Parathyroid adenoma (tissue), 2 donors: Measurements from ENCODE around the gene THG1L.

ENCODE experiments used
- H2AFZ ChIP-seq: fragments of 300-600 bp; sonication (generic); one replicate; pipeline ENCODE4 v1.7.0; 2017; ENCODE audit warnings: antibody characterized with exemption, mild to moderate bottlenecking
- H3K27ac ChIP-seq: fragments of 300-600 bp; sonication (generic); one replicate; pipeline ENCODE4 v1.7.0; 2017
- H3K27me3 ChIP-seq: fragments of 300-600 bp; sonication (generic); one replicate; pipeline ENCODE4 v1.7.0; 2017; ENCODE audit warnings: low read length; ENCODE audit not compliant: control insufficient read depth, insufficient read depth
- H3K36me3 ChIP-seq: fragments of 300-600 bp; sonication (generic); one replicate; pipeline ENCODE4 v1.7.0; 2017; ENCODE audit warnings: low read length; ENCODE audit not compliant: control insufficient read depth, insufficient read depth
- H3K4me1 ChIP-seq: fragments of 300-600 bp; sonication (generic); one replicate; pipeline ENCODE4 v1.7.0; 2017; ENCODE audit warnings: control low read depth
- H3K4me2 ChIP-seq: fragments of 300-600 bp; sonication (generic); one replicate; pipeline ENCODE4 v1.7.0; 2017; ENCODE audit warnings: low read length
- H3K4me3 ChIP-seq: fragments of 300-600 bp; sonication (generic); one replicate; pipeline ENCODE4 v1.7.0; 2017; ENCODE audit warnings: low read depth, low read length
- H3K79me2 ChIP-seq: fragments of 300-600 bp; sonication (generic); one replicate; pipeline ENCODE4 v1.7.0; 2017; ENCODE audit warnings: control low read depth
- H3K9ac ChIP-seq: fragments of 300-600 bp; sonication (generic); one replicate; pipeline ENCODE4 v1.7.0; 2017; ENCODE audit warnings: mild to moderate bottlenecking
- H3K9me3 ChIP-seq: fragments of 300-600 bp; sonication (generic); one replicate; pipeline ENCODE4 v1.7.0; 2017; ENCODE audit warnings: low read length; ENCODE audit not compliant: control insufficient read depth
- TF ChIP-seq, protein P1 (sequence below): fragments of 300-600 bp; sonication (generic); IDR thresholded peaks from one replicate; pipeline ENCODE4 v1.7.0; 2017; ENCODE audit warnings: antibody characterized with exemption, mild to moderate bottlenecking
- donor health status: primary hyperparathyroidism.

The THG1L gene

DNA sequence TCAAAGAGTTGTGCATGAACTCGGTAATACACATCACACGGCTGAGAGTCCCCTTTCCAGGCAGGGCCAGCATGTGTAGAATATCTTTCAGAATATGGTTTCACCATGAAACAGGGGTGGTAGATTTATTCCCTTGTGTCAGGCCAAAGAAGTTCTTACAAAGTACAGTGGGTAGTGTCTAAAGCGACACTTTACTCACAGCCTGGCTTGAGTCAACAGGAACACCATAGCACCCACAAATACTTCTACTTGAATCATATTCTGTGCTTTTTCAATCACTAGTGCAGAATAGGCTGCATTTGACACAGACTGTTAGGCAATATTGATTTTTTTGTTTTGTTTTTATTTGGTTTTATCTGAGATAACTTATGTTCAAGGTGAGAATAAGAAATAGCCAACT is 24.9 kb downstream of the THG1L start:
- no peak overlapping the region for H2AFZ ChIP-seq
- no peak overlapping the region for H3K27ac ChIP-seq
- no peaks in the 10 kb centered on the region for H3K36me3 ChIP-seq
- H3K9me3 ChIP-seq, result no peaks in the 10 kb centered on the region
- H3K4me2 ChIP-seq, result no peak overlapping the region
- no peak overlapping the region for H3K4me3 ChIP-seq
- TF ChIP-seq, protein P1, sequence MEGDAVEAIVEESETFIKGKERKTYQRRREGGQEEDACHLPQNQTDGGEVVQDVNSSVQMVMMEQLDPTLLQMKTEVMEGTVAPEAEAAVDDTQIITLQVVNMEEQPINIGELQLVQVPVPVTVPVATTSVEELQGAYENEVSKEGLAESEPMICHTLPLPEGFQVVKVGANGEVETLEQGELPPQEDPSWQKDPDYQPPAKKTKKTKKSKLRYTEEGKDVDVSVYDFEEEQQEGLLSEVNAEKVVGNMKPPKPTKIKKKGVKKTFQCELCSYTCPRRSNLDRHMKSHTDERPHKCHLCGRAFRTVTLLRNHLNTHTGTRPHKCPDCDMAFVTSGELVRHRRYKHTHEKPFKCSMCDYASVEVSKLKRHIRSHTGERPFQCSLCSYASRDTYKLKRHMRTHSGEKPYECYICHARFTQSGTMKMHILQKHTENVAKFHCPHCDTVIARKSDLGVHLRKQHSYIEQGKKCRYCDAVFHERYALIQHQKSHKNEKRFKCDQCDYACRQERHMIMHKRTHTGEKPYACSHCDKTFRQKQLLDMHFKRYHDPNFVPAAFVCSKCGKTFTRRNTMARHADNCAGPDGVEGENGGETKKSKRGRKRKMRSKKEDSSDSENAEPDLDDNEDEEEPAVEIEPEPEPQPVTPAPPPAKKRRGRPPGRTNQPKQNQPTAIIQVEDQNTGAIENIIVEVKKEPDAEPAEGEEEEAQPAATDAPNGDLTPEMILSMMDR, result no peak
- H3K4me1 ChIP-seq, result no peaks in the 10 kb centered on the region
- no peaks in the 10 kb centered on the region for H3K27me3 ChIP-seq
- H3K79me2 ChIP-seq, result no peaks in the 10 kb centered on the region
- no peak overlapping the region for H3K9ac ChIP-seq

DNA sequence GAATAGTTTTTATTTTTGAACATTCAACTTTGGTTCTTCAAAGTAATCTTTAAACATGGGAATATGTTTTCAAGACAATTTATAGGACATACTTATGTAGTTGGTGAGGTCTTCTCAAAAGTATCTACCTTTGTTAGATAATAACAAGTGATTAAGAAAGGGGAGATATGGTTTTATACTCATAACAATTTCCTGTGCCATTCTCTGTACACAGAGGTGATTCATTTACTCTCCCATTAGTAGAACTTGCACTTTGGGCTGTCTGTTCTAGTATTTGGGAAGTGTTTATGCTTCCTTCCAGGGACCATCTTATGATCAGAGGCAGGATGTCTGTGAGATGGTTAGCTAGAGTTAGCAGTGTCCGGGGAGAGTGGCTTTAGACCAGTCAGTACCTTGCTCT is 27.5 kb downstream of the THG1L start:
- H3K36me3 ChIP-seq, result no peaks in the 10 kb centered on the region
- no peaks in the 10 kb centered on the region for H3K79me2 ChIP-seq
- H3K9me3 ChIP-seq, result no peaks in the 10 kb centered on the region
- TF ChIP-seq, protein P1, result no peak
- H3K4me1 ChIP-seq, result no peaks in the 10 kb centered on the region
- H3K27ac ChIP-seq, result no peak overlapping the region
- H2AFZ ChIP-seq, result no peak overlapping the region
- no peaks in the 10 kb centered on the region for H3K27me3 ChIP-seq
- H3K9ac ChIP-seq, result no peak overlapping the region
- H3K4me2 ChIP-seq, result no peak overlapping the region
- no peak overlapping the region for H3K4me3 ChIP-seq

DNA sequence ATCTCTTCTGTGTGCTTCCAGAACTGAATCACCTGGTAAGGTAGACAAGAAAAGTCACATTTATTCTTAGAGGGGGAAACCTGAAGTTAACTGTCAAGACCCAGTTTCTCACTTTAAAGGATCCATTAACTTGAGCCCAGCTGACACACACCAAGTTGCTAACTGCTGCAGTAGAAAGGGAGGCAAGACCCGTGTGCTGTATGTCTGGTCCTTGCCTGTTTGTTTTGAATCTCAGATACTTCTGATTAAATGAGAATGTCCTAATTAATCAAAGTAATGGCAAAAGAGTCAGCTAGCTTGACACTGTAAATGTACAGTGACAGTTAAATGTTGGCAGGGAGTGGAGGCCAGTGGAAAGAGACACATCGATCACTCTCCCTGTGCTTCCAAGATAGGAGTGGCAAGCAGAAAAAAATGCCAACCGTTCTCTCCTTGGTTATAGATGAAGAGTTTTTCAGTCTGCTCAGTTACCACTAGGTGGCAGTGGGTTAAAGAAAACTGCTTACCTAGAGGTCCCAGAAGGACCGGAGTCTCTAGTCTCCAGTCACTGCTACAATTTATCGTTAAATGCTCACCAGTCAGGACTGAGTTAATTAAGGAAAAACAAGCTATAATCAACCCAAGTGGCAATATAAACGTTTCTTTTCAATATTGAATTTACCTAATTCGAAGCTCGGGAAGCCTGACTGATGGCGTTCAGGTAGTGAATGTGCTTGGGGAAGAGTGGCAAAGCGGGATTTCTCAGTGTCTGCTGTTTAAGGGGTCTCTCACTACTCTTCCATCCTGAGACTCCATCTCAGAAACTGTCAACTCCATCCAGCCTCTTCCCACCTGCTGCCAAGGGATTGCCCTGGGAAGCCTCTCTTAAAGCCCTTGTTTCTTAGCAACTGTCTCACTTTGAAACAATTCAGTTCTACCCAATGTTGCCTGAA is 30.7 kb downstream of the THG1L start:
- no peaks in the 10 kb centered on the region for H3K36me3 ChIP-seq
- H3K27ac ChIP-seq, result no peak overlapping the region
- no peaks in the 10 kb centered on the region for H3K27me3 ChIP-seq
- H3K9me3 ChIP-seq, result no peaks in the 10 kb centered on the region
- H3K9ac ChIP-seq, result no peak overlapping the region
- no peaks in the 10 kb centered on the region for H3K4me1 ChIP-seq
- TF ChIP-seq, protein P1, result peak; percentile 74
- no peak overlapping the region for H2AFZ ChIP-seq
- no peak overlapping the region for H3K4me3 ChIP-seq
- H3K4me2 ChIP-seq, result no peak overlapping the region
- H3K79me2 ChIP-seq, result no peaks in the 10 kb centered on the region

DNA sequence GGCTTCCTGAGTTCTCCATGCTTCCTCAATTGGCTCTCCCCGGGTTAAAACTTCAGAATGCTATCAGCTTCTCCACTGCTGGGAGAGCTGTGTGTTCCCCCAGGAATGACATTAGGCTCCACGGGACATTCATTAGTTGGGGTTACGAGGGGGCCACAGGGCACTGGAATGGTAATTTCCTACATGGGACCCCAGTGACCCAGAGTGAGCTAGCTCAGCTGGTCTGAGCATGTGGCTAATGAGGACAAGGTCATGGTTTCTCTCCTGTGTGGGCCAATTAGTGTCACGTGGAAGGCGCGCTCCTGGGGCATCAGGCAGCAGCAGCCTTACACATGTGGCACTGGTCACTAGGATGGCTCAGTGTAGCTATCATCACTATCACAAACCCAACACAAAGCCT is 33.3 kb downstream of the THG1L start:
- H2AFZ ChIP-seq, result no peak overlapping the region
- no peaks in the 10 kb centered on the region for H3K27me3 ChIP-seq
- TF ChIP-seq, protein P1, result no peak
- no peaks in the 10 kb centered on the region for H3K9me3 ChIP-seq
- H3K4me3 ChIP-seq, result no peak overlapping the region
- H3K4me2 ChIP-seq, result no peak overlapping the region
- H3K4me1 ChIP-seq, result no peaks in the 10 kb centered on the region
- H3K79me2 ChIP-seq, result no peaks in the 10 kb centered on the region
- H3K27ac ChIP-seq, result no peak overlapping the region
- H3K9ac ChIP-seq, result no peak overlapping the region
- no peaks in the 10 kb centered on the region for H3K36me3 ChIP-seq

DNA sequence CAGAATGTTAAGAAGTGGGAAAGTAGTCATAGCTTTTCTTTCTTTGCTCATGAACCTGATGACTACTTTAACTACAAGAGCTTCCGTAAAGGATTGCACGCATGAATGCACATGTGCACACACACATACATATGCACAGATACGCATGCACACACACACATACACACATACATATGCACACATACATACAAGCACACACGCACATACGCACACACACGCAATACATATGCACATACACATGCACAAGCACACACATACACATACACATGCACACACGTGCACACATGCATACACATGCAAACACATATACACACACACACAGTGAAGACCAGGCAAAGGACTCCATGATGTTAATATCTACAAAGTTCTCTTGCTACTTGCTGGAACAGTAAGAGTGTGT is 35.2 kb downstream of the THG1L start:
- no peak overlapping the region for H3K4me3 ChIP-seq
- H3K4me1 ChIP-seq, result no peaks in the 10 kb centered on the region
- H3K27ac ChIP-seq, result no peak overlapping the region
- TF ChIP-seq, protein P1, result no peak
- no peaks in the 10 kb centered on the region for H3K79me2 ChIP-seq
- H3K27me3 ChIP-seq, result no peaks in the 10 kb centered on the region
- no peak overlapping the region for H2AFZ ChIP-seq
- H3K36me3 ChIP-seq, result no peaks in the 10 kb centered on the region
- no peak overlapping the region for H3K4me2 ChIP-seq
- no peaks in the 10 kb centered on the region for H3K9me3 ChIP-seq
- H3K9ac ChIP-seq, result no peak overlapping the region
